MCF 10A (cell line): Measurements from ENCODE around the gene LMX1B. TPM values are rescaled to one million over a fixed set of nuclear protein-coding genes. Genes with fewer than 3 reads are reported as not detected.

ENCODE experiments used
- BruUV-seq: library from RNA; stranded (reverse); fragments of 400-500 nt; replicated peaks from 2 replicates; lab custom pipeline; 2021; lab: Mats Ljungman, UMichigan
- CTCF ChIA-PET: fragments of 300-600 bp; sonication (Branson Sonifier 250); formaldehyde crosslinking; extraction: SDS; loops from one replicate; lab custom pipeline; 2021; ENCODE audit warnings: antibody characterized with exemption, inconsistent platforms; lab: Yijun Ruan, JAX
- POLR2A ChIA-PET: fragments of 300-600, 350-650 bp; sonication (Branson Sonifier 250); formaldehyde crosslinking; extraction: SDS; loops from one replicate; lab custom pipeline; 2020; ENCODE audit warnings: antibody characterized with exemption, inconsistent platforms; lab: Yijun Ruan, JAX
- DNase-seq: peaks from one replicate; pipeline ENCODE4 v3.0.0-alpha.2; 2018; ENCODE audit not compliant: unreplicated experiment
- H3K27ac Mint-ChIP-seq: one replicate; pipeline ENCODE4 v1.8.0; 2022; ENCODE audit warnings: mild to moderate bottlenecking, low read depth, mixed read lengths; ENCODE audit not compliant: unreplicated experiment
- H3K27me3 Mint-ChIP-seq: one replicate; pipeline ENCODE4 v1.8.0; 2022; ENCODE audit warnings: mixed read lengths; ENCODE audit not compliant: insufficient read depth, unreplicated experiment
- H3K36me3 Mint-ChIP-seq: one replicate; pipeline ENCODE4 v1.8.0; 2022; ENCODE audit warnings: mild to moderate bottlenecking, moderate library complexity, mixed read lengths; ENCODE audit not compliant: insufficient read depth, unreplicated experiment
- H3K4me1 Mint-ChIP-seq: one replicate; pipeline ENCODE4 v1.8.0; 2022; ENCODE audit warnings: mixed read lengths; ENCODE audit not compliant: insufficient read depth, unreplicated experiment
- H3K4me3 Mint-ChIP-seq: one replicate; pipeline ENCODE4 v1.8.0; 2022; ENCODE audit warnings: mild to moderate bottlenecking, moderate library complexity, mixed read lengths; ENCODE audit not compliant: unreplicated experiment
- H3K9me3 Mint-ChIP-seq: one replicate; pipeline ENCODE4 v1.8.0; 2022; ENCODE audit warnings: mixed read lengths; ENCODE audit not compliant: unreplicated experiment
- intact Hi-C: fragments of 100-400 bp; cut with micrococcal nuclease; formaldehyde crosslinking; loops from 2 replicates; pipeline ENCODE4 v1.14.1; 2022
- total RNA-seq: library from RNA; stranded (reverse); gene quantifications from 2 replicates; pipeline ENCODE4 v1.2.3, GENCODE V29; 2022
- TF ChIP-seq, protein P1 (sequence below): fragments of 200-600 bp; IDR thresholded peaks from one replicate; pipeline ENCODE4 v1.8.0; 2022; ENCODE audit warnings: antibody characterized with exemption, mild to moderate bottlenecking; ENCODE audit not compliant: unreplicated experiment

LMX1B gene
- total RNA-seq, 1 experiment from 2014 or later, result 3.4 TPM

DNA sequence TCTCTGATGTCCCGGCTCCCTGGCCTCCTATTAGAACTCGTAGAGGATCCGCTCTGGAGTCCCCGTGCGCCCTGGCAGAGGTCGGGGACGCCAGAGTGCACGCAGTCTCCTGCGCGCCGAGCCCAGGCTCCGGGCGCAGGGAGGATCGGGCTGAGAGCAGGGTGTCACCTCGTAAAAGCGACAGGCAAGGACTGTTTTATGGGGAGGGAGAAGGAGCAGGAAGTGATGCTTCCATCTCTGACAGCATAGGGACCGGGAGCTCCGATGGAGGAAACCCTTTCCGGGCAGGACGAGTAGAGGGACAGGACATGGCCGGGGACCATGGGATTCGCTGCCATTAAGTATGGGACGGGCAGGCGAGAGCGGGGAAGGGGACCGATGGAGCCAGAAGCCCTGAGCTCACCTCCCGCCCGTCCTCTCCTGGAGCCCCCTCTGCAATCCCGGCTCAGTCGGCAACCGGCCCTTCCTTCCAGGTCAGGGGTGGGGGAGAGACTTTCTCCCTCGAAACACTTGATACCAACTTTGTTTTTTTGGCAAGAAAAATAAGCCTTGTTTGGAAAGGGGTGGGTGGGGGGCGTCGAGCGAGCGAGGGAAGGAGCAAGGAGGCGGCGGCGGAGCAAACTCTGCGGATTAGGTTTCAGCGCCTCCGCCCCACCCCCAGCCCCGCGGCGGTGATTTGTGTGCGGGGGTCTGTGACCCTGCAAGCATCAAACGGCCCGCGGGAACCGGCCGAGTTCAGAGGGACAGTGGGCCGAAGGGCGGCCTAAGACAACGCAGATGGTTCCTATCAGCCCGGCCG is 12.6 kb downstream of the LMX1B start:
- no TSS peak for BruUV-seq
- TF ChIP-seq, protein P1, sequence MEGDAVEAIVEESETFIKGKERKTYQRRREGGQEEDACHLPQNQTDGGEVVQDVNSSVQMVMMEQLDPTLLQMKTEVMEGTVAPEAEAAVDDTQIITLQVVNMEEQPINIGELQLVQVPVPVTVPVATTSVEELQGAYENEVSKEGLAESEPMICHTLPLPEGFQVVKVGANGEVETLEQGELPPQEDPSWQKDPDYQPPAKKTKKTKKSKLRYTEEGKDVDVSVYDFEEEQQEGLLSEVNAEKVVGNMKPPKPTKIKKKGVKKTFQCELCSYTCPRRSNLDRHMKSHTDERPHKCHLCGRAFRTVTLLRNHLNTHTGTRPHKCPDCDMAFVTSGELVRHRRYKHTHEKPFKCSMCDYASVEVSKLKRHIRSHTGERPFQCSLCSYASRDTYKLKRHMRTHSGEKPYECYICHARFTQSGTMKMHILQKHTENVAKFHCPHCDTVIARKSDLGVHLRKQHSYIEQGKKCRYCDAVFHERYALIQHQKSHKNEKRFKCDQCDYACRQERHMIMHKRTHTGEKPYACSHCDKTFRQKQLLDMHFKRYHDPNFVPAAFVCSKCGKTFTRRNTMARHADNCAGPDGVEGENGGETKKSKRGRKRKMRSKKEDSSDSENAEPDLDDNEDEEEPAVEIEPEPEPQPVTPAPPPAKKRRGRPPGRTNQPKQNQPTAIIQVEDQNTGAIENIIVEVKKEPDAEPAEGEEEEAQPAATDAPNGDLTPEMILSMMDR, result no peak
- CTCF ChIA-PET, result no interaction called here
- POLR2A ChIA-PET, result no interaction called here
- H3K36me3 Mint-ChIP-seq, result peaks cover 6% of the 10 kb centered on the region
- no peak overlapping the region for H3K27ac Mint-ChIP-seq
- no peak for DNase-seq
- H3K4me3 Mint-ChIP-seq, result no peak overlapping the region
- no peaks in the 10 kb centered on the region for H3K9me3 Mint-ChIP-seq
- intact Hi-C loops, result no loop called here
- H3K27me3 Mint-ChIP-seq, result no peaks in the 10 kb centered on the region
- H3K4me1 Mint-ChIP-seq, result no peaks in the 10 kb centered on the region

DNA sequence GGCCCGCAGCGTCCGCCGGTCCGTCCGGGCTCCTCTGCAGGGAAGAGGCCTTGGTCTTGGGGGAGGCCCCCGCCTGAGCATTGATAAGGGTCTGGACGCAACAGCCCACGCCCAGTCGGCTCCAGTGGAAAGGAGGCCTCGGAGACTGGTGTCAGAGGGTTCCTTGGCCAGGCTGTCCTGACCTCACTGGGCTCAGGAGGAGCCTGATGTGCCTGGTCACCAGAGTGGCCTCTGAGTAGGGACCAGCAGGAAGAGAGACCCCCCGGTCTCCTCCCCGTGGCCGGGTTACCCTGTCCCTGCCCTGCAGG is 13.2 kb downstream of the LMX1B start:
- POLR2A ChIA-PET, result no interaction called here

DNA sequence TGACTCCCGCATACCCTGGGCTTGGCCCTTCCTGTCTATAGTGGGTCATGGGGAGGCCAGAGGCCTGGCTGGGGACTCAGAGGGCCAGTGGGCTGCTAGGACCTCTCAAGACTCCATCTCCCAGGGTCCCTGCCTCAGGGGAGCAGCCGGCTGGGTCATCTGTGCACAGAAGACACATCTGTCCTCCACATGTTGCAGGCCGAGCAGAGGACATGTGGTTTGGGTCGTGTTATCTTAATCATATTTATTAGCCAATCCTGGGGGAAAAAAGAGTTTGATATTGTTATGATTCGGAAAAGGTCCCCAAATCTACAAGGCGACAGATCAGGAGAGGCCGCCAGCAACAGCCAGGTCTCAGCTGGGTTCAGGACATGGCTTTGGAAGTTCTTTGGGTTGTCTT is 14.4 kb downstream of the LMX1B start:
- Mint-ChIP-seq H3K4me3 (no peak overlapping the region), H3K4me1 (no peaks in the 10 kb centered on the region), H3K27me3 (no peaks in the 10 kb centered on the region), H3K9me3 (no peaks in the 10 kb centered on the region), H3K27ac (no peak overlapping the region), H3K36me3 (no peaks in the 10 kb centered on the region)
- no TSS peak for BruUV-seq
- intact Hi-C loops, result no loop called here
- TF ChIP-seq, protein P1, result no peak
- POLR2A ChIA-PET, result no interaction called here
- DNase-seq, result no peak
- CTCF ChIA-PET, result no interaction called here

More for the DNA sequence above, 13.2 kb downstream of the LMX1B start:
- no peak for DNase-seq
- Mint-ChIP-seq H3K27ac (no peak overlapping the region), H3K9me3 (no peaks in the 10 kb centered on the region), H3K36me3 (peaks cover 6% of the 10 kb centered on the region), H3K4me1 (no peaks in the 10 kb centered on the region), H3K27me3 (no peaks in the 10 kb centered on the region), H3K4me3 (no peak overlapping the region)
- TF ChIP-seq, protein P1, result no peak
- CTCF ChIA-PET, result no interaction called here
- BruUV-seq, result no TSS peak
- intact Hi-C loops, result no loop called here

DNA sequence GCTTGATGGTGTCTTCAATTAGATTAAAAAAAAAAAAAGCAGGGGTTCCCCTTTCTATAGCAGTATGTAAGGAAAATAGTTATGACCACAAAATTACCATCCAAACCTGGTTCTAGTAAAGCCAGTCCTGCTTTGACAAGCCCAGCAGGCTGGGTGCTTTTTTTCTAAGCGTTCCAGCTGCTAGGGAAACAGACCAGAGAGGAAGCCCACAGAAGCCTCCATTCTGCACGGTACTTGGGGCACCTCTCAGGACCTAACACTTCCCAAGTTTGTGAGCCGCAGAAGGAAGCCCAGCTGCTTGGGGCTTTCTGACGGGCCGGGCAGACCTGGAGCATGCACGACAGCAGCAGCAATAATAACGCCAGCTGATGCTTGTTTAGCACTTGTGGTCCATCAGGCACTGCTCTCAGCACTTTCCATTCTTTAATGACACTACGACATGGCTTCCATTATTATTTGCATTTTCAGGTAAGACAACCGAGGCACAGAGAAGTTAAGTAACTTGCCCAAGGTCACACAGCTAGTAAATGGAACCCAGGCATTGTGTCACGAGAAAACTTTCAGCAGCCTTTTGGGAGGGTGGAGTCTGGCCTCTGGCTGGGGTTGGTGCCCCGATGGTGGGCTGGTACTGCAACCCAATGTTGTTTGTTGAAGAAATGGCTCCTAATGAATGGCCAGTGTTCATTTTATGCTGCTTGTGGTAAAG is 15.4 kb downstream of the LMX1B start:
- no peak for DNase-seq
- H3K4me3 Mint-ChIP-seq, result no peak overlapping the region
- no peaks in the 10 kb centered on the region for H3K4me1 Mint-ChIP-seq

More for the DNA sequence above, 15.4 kb downstream of the LMX1B start:
- intact Hi-C loops, result no loop called here
- no TSS peak for BruUV-seq
- no peaks in the 10 kb centered on the region for H3K9me3 Mint-ChIP-seq
- no peaks in the 10 kb centered on the region for H3K36me3 Mint-ChIP-seq
- CTCF ChIA-PET, result interaction anchor here (0.5 to 0.7 kb wide), 3 partner anchors 17 to 201 kb away, joined by 3 read pairs; no protein-coding TSS in a partner anchor
- H3K27ac Mint-ChIP-seq, result no peak overlapping the region
- POLR2A ChIA-PET, result no interaction called here
- TF ChIP-seq, protein P1, result no peak
- no peaks in the 10 kb centered on the region for H3K27me3 Mint-ChIP-seq
